ENCODE data around the gene TMEM192.
"Not testable (repeated sequence)": the region's sequence is repeated elsewhere in the genome, so short reads cannot be mapped to it uniquely, and the experiment has no call there.

Gene TMEM192

DNA sequence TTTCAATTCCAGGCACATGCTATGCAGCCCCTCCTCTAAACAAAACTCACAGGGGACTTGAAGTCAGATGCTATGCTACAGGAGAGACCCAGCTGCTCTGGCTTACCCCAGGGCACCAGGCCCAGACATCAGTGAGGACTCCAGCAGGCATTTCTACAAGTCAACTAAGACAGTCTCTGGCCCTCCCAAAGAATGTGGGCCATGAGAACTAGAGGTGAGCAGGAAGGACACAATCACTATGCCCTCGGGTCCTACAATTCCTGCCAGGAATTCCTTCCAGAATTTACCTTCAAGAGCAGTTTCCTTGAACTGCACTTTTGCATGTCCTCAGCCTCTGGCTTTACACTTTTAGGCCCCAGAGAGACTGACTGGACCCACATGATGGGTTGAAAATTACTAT is 17.4 kb downstream of the TMEM192 start:
- DNase-seq = no peak

DNA sequence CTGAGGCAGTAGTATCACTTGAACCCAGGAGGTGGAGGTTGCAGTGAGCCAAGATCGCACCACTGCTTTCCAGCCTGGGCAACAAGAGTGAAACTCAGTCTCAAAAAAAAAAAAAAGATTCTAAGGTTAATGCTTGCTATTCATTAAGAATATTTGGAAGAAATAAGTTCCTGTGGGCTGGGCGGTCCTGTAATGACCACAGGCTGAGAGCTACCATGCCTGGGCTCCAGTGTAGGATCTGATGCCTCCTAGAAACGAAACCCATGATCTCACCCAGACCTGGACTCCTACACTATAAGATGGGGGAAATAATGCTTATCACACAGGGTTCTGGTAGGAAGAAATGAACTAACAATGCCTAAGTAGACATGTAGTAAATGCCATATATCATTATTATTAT is 17.8 kb downstream of the TMEM192 start:
- DNase-seq = no peak

DNA sequence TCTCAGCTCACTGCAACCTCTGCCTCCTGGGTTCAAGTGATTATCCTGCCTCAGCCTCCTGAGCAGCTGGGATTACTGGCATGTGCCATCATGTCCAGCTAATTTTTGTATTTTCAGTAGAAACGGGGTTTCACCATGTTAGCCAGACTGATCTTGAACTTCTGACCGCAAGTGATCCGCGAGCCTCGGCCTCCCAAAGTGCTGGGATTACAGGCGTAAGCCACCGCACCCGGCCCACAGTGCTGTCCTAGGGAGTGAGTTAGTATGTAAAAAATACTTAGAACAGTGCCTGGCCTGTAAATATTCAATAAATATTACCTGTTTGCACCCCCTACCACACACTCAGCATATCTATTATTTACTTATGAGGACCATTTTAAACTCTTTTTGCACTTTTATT is 20.5 kb downstream of the TMEM192 start:
- DNase-seq = not testable (repeated sequence)

DNA sequence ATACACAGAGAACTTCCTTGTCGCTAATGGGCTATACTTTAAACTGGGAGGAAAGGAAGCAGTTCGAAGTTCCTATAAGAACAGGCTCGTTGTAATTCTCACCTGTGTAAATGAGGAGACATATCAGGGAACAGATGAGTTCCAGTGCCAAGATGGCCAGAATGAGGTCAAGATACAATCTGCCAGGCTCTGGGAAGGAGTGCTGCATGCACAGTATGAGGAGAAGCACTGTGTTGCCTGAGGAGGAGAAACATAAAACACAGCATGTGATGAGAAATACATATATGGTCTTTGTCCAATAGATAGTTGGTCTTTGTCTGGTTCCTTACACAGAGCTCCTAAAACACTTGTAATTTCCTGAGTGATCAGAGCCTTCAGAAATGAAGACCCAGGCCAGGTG is 24.3 kb downstream of the TMEM192 start:
- DNase-seq = no peak

DNA sequence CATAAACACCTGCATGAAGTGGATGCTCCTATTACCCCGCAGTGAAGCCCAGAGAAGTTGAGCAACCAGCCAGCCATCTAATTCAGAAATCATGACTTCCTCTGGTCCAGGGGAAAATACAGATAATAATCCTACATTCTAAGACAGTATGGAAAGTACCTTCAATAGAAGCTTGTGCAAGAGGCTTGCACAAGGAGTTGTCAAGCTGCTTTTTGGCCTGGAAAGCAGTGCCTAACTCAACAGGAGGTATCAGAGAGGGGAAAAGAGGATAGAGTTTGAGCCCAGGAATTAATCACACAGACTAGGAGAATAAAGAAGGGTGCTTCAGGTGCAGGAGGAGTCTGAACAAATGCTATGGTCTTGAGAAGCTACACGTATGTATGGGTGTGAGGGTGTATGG is 26.7 kb downstream of the TMEM192 start:
- no peak for DNase-seq

DNA sequence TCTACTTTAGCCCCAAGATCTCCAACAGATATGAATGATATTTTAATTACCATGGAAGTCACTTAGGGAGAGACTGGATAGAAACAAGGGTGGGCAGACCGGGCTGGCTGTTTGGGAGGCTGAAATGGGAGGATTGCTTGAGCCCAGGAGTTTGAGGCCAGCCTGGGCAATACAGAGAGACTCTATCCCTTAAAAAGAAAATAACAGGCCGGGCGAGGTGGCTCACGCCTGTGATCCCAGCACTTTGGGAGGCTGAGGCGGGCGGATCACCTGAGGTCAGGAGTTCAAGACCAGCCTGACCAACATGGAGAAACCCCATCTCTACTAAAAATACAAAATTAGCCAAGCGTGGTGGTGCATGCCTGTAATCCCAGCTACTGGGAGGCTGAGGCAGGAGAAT is 27.9 kb downstream of the TMEM192 start:
- DNase-seq = not testable (repeated sequence)

DNA sequence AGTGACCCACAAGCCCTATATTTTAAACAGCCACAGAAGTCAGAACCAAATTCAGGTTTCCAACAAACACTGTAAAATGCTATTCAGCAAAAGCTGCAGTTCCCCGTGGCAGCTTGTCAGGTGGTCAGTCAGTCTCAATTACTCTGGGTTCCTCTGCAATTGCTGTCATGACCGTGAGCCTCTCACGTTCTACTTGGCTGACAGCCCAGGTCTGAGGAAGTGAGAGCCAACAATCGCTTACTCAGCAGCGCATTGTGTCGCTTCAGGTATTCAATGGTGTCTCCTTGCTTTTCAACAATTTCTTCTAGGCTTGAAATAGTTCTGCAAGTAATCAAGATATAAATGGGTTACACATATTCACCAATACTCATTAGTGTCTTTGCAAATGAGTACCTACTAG is 33.2 kb downstream of the TMEM192 start:
- DNase-seq = no peak

DNA sequence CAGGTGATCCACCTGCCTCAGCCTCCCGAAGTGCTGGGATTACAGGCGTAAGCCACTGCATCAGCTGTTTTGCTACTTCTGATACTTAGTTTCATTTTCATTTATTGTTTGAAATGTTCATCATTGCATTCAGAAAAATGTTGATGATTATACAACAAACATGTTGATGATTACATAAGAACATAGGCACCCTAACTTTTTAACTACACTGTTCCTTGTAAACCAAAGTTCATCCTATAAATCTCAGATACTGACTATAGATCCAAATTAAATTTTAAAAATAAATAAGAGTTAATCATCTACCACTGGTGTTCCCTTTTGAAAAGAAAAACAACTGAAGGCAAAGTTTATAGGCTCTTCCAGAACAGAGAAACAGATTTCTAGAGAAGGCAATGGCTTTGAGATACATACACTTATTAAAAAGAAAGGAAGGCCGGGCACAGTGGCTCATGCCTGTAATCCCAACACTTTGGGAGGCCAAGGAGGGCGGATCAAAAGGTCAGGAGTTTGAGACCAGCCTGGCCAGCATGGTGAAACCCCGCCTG is 35.6 kb downstream of the TMEM192 start:
- DNase-seq = no peak

DNA sequence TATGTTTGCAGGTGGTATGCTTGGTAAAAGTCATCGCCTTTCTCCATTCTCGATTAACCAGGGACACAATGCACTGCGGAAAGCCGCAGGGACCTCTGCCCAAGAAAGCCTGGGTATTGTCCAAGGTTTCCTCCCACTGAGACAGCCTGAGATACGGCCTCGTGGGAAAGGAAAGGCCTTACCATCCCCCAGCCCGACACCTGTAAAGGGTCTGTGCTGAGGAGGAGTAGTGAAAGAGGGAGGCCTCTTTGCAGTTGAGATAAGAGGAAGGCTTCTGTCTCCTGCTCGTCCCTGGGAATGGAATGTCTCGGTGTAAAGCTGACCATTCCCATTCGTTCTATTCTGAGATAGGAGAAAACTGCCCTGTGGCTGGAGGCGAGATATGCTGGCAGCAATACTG is 39.3 kb downstream of the TMEM192 start:
- not testable (repeated sequence) for DNase-seq

DNA sequence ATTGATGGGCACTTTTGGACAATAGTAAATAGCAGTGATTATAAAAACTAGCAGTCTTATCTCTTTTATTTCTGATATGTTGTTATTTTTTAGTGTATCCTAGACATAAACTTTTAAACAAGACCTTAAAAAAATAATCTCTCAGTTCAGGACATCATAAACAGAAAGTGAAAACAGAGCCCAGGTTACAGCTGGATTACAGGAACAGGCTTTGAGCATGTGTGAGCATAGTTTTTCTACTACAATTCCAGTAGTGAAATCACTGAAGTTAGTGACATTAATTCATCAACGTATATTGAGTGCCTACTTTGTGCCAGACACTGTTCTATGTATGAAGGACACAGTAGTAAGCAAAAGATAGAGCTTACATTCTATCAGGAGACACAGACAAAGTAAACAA is 42.1 kb downstream of the TMEM192 start:
- DNase-seq = no peak

DNA sequence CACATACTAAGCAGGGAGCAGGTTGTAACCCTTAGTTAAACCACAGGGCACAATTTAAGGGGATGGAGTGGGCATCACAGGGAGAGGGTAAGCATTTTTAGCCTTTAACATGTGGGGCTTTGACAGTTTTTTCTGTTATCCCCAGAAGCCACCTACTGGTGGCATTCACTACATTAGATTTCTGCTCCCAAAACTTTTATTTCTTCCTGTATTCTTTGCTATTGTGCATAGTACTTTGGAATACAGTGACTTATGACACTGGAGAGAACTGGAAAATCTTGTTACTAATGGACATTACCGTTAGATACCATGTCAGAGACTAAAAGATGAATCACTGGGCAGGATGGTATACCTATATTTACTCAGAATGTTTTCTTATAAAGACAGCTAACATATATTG is 51.7 kb downstream of the TMEM192 start:
- no peak for DNase-seq

DNA sequence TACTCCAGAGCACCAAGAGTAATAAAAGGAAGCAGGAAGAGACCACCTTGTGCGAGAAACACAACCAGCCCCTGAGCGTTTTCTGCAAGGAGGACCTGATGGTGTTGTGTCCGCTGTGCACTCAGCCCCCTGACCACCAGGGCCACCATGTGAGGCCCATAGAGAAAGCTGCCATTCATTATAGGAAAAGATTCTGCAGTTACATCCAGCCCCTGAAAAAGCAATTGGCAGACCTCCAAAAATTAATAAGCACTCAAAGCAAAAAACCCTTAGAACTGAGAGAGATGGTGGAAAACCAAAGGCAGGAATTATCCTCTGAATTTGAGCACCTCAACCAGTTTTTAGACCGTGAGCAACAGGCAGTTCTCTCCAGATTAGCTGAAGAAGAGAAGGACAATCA is 53.3 kb downstream of the TMEM192 start:
- no peak for DNase-seq

DNA sequence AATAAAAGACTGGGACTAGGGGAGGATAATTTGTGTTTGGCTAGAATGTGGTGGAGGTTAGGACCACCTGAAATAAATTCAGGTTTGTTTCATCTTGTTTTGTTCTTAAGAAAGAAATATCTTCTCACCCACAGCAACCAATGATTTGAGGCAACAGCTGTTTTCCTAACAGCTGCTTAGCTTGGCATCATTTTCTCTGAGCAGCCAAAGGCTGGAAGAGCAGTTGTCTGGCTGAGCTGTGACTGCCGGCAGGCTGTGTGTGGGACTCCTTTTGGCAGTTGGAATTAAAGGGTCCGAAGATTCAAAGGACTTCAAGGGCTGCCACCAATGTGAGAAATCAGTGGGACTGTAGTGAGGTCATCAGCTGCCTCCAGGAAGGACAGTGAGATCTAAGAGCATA is 54.0 kb downstream of the TMEM192 start:
- DNase-seq = no peak

DNA sequence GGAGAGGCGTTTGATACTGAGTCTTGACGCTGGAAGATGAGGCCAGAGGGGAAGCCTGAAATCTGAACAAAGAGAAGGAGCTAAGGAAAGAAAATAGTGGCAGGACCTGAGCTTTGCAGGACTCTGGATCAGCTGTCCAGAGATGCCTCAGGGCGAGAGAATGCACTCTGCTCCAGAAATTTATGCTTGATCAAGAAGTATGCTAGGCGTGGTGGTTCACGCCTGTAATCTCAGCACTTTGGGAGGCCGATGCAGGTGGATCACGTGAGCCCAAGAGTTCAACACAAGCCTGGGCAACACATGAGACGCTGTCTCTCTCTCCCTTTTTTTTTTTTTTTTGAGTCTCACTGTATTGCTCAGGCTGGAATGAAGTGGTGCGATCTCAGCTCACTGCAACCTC is 57.1 kb downstream of the TMEM192 start:
- no peak for DNase-seq

DNA sequence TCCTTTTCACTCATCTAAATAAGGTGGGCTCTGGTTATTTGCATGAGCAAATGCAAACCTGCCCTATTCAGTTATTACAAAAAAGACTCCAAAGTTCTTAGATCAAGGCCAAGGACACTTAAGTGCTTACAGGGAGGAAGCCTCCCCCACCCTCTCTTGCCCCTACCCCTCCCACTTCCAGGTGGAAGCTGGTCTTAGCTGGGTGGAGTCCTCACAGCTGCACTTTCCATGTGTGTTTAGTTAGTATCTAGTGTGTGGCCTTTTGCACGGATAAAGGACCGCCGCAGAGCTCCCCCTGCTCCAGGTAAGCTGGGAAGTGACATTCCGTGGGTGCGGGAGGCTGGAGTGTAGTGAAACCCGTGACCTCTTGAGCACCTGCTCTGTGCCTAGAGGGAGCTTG is 59.0 kb downstream of the TMEM192 start, which contains the start of gene TRIM75:
TRIM75 (plus strand) TSS at position 222 of the 400 bp plus-strand sequence. CDS start 5,282 bp downstream, outside the sequence.
- DNase-seq = no peak

DNA sequence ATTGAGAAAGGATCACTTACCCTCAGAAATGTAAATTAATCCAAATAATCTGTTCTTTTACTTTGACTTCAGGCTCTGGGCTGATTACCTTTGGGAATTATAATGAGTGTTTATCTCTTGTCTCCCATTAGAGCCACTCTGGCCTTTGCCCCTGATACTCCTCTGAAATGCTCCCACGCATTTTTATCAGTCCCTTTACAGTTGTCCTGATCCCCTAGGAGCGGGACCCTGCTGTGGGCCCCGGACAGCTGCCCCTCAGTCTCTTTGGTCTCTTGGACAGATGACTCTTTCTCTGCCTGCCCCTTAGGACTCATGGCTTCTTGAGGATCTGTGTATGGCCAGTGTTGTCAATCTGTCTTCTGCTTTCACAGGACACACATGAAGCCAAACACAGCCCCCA is 60.0 kb downstream of the TMEM192 start:
- DNase-seq = no peak

DNA sequence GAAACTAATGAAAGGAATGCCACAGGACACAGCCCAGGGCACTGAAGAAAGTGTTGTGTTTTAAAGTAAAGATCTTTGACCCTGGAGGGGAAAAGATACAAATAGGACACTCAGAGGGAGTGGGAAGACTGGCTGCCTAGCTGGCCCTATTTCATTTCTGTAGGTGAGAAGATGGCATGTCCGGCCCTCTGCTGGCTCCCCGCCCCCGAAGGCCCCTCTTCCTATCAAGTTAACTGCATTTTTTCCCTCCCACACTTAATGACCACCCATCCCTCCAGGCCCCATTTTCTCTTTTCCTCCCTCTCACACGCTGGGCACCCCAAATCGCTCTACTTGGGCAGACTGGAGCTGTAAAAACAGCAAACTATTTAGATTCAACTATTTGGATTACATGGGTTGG is 64.5 kb downstream of the TMEM192 start:
- no peak for DNase-seq

DNA sequence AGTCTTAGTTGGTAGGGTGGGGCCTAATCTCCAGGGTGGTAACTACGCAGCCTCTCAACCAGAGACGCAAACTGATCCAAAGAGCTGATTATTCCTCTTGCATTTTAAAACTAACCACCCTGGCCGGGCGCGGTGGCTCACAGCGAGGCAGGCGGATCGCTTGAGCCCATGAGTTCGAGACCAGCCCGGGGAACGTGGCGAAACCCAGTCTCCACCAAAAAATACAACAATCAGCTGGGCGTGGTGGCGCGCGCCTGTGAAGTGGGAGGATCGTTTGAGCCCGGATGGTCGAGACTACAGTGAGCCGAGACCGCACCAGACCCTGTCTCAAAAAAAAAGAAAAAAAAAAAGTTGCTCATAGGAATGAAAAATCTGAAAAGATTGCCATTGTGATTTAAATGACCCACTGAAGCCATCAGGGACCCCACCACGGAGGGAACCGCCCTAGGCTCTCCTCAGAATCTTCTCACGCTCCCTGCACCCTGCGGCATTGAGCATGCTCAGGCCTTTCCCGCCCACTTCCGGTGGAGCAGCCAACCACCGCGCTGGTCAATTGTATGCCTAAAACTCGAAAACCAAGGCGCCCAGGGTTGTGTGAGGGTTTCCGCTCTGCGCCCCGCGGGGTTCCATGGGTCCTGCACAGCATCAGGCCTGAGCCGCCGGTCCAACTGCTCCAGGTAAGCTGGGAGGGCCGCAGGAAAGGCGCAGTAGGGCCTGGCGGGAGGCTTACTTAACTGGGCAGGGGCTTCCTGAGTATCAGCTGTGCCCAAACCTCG is 81.0 kb downstream of the TMEM192 start, which contains the start of gene TRIM60:
TRIM60 (plus strand) TSS at position 564 of the 776 bp plus-strand sequence. CDS start 8,074 bp downstream, outside the sequence.
- no peak for DNase-seq

DNA sequence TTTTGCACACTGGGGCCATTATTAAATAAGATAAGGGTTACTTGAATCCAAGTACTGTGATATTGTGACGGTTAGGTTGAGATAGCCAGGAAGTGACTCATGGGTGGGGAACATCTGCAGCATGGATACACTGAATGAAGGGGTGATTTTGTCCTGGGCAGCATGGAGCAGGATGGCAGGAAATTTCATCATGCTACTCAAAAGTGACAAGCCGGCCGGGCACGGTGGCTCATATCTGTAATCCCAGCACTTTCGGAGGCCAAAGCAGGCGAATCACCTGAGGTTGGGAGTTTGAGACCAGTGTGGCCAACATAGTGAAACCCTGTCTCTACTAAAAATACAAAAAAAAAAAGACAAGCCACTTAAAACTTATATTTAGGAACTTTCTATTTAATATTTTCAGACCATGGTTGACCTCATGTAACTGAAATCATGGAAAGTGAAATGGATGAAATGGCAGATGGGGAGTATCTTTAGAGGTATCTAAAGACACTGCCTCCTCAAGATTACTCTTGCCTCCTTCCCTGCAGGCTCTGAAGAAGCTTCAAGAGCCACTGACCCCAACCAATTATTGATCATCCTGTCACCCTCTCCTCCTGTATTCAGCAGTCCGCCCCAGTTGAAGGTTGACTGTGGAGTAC is 84.8 kb downstream of the TMEM192 start:
- DNase-seq = no peak

DNA sequence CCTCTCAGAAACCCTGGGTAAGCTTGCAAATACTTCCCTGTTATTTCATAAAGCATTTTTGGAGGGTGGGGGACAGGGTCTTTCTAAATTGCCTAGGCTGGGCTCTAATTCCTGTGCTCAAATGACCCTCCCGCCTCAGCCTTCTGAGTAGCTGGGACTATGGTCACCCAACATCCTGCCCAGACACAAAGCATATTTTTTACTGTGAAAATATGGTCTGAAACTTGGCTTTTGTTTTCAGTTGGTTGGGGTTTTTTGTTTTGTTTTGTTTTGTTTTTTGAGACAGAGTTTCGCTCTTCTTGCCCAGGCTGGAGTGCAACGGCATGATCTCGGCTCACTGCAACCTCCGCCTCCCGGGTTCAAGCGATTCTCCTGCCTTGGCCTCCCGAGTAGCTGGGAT is 86.9 kb downstream of the TMEM192 start:
- DNase-seq = not testable (repeated sequence)
